Measurements from ENCODE around the gene UGDH.

DNA sequence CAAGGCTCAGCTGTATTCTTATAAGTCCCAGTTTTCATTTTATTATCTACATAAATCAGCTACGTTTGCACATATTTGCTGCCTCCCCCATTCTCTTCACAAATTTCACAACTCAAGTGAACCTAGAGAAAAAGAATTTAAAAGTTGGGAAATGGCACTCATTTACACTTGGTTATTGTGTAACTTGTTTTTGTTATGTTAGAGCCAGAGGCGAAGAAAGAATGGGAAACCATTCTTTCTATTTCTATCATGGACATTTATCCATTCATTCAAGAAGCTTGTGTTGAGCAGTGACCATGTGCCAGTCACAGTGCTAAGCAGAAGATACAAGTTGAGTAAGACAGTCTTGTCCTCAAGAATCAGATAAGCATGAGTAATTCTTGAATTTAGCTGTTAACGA lies 54.8 kb downstream of the UGDH start:
- TF ChIP-seq POLR2AphosphoS5 (IDR thresholded peaks at IDR 0.05), result no peak
- TF ChIP-seq, protein P1, sequence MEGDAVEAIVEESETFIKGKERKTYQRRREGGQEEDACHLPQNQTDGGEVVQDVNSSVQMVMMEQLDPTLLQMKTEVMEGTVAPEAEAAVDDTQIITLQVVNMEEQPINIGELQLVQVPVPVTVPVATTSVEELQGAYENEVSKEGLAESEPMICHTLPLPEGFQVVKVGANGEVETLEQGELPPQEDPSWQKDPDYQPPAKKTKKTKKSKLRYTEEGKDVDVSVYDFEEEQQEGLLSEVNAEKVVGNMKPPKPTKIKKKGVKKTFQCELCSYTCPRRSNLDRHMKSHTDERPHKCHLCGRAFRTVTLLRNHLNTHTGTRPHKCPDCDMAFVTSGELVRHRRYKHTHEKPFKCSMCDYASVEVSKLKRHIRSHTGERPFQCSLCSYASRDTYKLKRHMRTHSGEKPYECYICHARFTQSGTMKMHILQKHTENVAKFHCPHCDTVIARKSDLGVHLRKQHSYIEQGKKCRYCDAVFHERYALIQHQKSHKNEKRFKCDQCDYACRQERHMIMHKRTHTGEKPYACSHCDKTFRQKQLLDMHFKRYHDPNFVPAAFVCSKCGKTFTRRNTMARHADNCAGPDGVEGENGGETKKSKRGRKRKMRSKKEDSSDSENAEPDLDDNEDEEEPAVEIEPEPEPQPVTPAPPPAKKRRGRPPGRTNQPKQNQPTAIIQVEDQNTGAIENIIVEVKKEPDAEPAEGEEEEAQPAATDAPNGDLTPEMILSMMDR (IDR thresholded peaks at IDR 0.05; ENCODE audit: poor library complexity, severe bottlenecking), result no peak
- no peak for TF ChIP-seq EP300 (conservative IDR thresholded peaks at IDR 0.05; ENCODE audit: poor library complexity, severe bottlenecking)

Data from neural cell (in vitro differentiated cells).